ENCODE data around the gene DNAJB1. TPM values are rescaled to one million over a fixed set of nuclear protein-coding genes. Genes with fewer than 3 reads are reported as not detected.

The DNAJB1 gene
- total and polyA plus RNA-seq, 2 experiments from 2014 or later = 43.2 to 53.3 TPM

DNA sequence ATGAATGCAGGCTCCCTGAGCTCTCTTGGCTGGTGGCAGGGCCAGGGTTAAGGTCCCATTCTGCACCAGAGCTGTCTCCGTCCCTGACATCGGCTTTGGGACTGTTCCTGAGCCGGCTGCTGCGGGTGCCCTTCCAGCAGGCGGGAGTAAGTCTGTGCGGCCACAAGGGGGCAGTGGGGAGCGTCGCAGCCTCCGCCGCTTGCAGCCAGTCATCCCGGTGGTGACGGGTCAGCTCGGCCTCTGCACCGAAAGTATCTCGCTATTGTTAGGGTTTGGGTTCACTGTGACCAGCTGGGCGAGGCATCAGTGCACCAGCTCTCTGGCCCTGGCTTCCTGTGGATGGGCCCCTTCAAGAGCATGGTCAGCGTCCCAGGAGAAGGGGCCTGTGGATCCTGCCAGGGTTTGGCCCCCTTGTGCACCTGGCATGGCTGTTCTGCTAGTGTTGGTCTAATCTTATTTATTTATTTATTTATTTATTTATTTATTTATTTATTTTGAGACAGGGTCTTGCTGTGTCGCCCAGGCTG is 38.5 kb upstream of the DNAJB1 start (continued):
- TF ChIP-seq, protein P1, sequence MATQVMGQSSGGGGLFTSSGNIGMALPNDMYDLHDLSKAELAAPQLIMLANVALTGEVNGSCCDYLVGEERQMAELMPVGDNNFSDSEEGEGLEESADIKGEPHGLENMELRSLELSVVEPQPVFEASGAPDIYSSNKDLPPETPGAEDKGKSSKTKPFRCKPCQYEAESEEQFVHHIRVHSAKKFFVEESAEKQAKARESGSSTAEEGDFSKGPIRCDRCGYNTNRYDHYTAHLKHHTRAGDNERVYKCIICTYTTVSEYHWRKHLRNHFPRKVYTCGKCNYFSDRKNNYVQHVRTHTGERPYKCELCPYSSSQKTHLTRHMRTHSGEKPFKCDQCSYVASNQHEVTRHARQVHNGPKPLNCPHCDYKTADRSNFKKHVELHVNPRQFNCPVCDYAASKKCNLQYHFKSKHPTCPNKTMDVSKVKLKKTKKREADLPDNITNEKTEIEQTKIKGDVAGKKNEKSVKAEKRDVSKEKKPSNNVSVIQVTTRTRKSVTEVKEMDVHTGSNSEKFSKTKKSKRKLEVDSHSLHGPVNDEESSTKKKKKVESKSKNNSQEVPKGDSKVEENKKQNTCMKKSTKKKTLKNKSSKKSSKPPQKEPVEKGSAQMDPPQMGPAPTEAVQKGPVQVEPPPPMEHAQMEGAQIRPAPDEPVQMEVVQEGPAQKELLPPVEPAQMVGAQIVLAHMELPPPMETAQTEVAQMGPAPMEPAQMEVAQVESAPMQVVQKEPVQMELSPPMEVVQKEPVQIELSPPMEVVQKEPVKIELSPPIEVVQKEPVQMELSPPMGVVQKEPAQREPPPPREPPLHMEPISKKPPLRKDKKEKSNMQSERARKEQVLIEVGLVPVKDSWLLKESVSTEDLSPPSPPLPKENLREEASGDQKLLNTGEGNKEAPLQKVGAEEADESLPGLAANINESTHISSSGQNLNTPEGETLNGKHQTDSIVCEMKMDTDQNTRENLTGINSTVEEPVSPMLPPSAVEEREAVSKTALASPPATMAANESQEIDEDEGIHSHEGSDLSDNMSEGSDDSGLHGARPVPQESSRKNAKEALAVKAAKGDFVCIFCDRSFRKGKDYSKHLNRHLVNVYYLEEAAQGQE (IDR thresholded peaks at IDR 0.05; ENCODE audit: unreplicated experiment) = no peak
- TF ChIP-seq ZNF331 (CRISPR knock-in tag; IDR thresholded peaks at IDR 0.05; ENCODE audit: low read depth) = no peak

DNA sequence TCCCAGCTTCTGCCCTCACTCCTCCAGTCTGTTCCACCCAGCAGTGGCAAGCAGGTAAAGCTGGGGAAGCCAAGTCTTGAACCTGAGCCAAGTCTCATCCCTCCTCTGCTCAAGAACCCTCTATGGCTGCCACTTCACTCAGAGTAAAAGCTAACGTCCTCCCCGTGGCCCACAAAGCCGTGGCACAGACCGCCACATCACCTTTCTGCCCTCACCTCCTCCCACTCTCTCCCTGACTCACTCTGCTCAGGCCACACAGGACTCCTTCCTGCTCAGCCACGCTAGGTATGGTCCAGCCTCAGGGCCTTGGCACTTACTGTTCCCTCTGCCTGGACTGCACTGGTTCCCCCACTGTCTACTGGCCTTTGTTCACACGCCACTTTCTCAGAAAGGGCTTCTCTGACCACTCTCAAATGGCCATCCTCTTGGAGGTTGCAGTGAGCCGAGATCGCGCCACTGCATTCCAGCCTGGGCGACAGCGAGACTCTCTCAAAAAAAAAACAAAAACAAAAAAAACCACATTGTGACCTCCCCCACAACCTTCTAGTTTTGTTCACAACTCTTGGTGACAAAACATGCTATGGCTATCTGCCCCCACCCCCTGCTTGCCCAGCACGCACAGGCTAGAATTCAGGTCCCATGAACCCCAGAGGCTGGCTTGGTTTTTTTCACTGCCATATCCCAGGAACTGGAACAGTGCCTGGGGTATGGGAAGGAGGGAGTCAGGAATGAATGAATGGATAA is 37.9 kb upstream of the DNAJB1 start:
- H2AFZ ChIP-seq = no peak overlapping the region
- Mint-ChIP-seq H3K4me3 (no peak overlapping the region), H3K27ac (peak overlapping the region; percentile 74), H3K9me3 (no peaks in the 10 kb centered on the region), H3K36me3 (ENCODE audit: low read depth) (no peaks in the 10 kb centered on the region), H3K4me1 (peaks cover 29% of the 10 kb centered on the region), H3K27me3 (ENCODE audit: insufficient read depth, low read depth, poor library complexity) (peaks cover 22% of the 10 kb centered on the region)
- no peak overlapping the region for H3K4me2 ChIP-seq
- H3K4me3 ChIP-seq = no peak overlapping the region
- no peak for ATAC-seq
- no peaks in the 10 kb centered on the region for H3K36me3 ChIP-seq (ENCODE audit: insufficient read depth)
- H3K27me3 ChIP-seq (ENCODE audit: insufficient read depth) = no peaks in the 10 kb centered on the region
- no peak for TF ChIP-seq ZNF114 (CRISPR knock-in tag; IDR thresholded peaks at IDR 0.05)
- H3F3A ChIP-seq (replicated peaks; ENCODE audit: low read depth) = peaks cover 3% of the 10 kb centered on the region; the same call in 1 of the 2 replicates
- H4K20me1 ChIP-seq (replicated peaks; ENCODE audit: insufficient read depth) = peaks cover 10% of the 10 kb centered on the region; the same call in 1 of the 2 replicates
- H3K4me1 ChIP-seq (ENCODE audit: insufficient read depth) = peaks cover 14% of the 10 kb centered on the region; the same call in 1 of the 2 replicates
- peaks cover 58% of the 10 kb centered on the region for H3K79me2 ChIP-seq (replicated peaks; ENCODE audit: insufficient read depth)
- DNase-seq (ENCODE audit: low spot score) = no peak
- no peaks in the 10 kb centered on the region for H3K9me2 ChIP-seq (ENCODE audit: insufficient read depth)
- 0 out of 2 replicates have a peak overlapping the region, but pooled peaks have one; percentile 72 for H3K27ac ChIP-seq (ENCODE audit: low read depth)

DNA sequence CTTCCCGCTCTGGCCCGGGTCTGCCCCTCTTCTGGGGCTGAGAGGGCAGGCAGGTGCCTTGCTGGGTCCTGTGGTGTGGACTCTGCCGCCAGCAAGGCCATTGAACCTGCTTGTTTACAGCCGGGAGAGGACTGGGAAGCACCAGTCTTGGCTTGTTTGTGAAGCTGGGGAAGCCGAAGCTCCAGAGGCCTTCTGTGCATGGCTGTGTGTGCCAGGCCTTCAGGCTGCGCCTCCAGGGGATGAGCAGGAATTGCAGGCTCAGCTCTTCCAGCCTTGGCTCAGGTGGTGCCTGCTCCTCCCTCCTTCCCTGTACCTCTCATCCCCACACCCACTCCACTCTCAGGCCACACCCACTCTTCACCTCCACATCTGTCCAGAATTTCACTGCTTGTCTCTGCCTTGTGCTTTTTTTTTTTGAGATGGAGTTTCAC is 36.2 kb upstream of the DNAJB1 start:
- DNase-seq (ENCODE audit: low spot score) (peak; percentile 55), ATAC-seq (peak; percentile 61)
- Histone ChIP-seq H3K79me2 (replicated peaks; ENCODE audit: insufficient read depth) (peaks cover 48% of the 10 kb centered on the region), H3K27me3 (ENCODE audit: insufficient read depth) (no peaks in the 10 kb centered on the region), H3K4me1 (ENCODE audit: insufficient read depth) (peaks cover 6% of the 10 kb centered on the region; the same call in 1 of the 2 replicates), H3K9me2 (ENCODE audit: insufficient read depth) (no peaks in the 10 kb centered on the region), H3K4me3 (no peak overlapping the region), H3F3A (replicated peaks; ENCODE audit: low read depth) (peaks cover 3% of the 10 kb centered on the region; the same call in 1 of the 2 replicates), H2AFZ (no peak overlapping the region), H3K4me2 (no peak overlapping the region), H4K20me1 (replicated peaks; ENCODE audit: insufficient read depth) (peaks cover 10% of the 10 kb centered on the region; the same call in 1 of the 2 replicates), H3K36me3 (ENCODE audit: insufficient read depth) (no peaks in the 10 kb centered on the region), H3K27ac (ENCODE audit: low read depth) (peak overlapping the region; percentile 69)
- H3K4me1 Mint-ChIP-seq = peaks cover 22% of the 10 kb centered on the region
- H3K27me3 Mint-ChIP-seq (ENCODE audit: insufficient read depth, low read depth, poor library complexity) = peaks cover 20% of the 10 kb centered on the region
- 0 out of 2 replicates have a peak overlapping the region, but pooled peaks have one; percentile 38 for H3K27ac Mint-ChIP-seq
- H3K9me3 Mint-ChIP-seq = no peaks in the 10 kb centered on the region
- peaks cover 3% of the 10 kb centered on the region; the same call in 2 of the 3 replicates for H3K36me3 Mint-ChIP-seq (ENCODE audit: low read depth)
- no peak overlapping the region for H3K4me3 Mint-ChIP-seq
- TF ChIP-seq EZH2 (IDR thresholded peaks at IDR 0.05; ENCODE audit: low read depth, unreplicated experiment) = no peak
- TF ChIP-seq EZH2phosphoT487 (IDR thresholded peaks at IDR 0.05; ENCODE audit: unreplicated experiment) = no peak
- TF ChIP-seq, protein P2, sequence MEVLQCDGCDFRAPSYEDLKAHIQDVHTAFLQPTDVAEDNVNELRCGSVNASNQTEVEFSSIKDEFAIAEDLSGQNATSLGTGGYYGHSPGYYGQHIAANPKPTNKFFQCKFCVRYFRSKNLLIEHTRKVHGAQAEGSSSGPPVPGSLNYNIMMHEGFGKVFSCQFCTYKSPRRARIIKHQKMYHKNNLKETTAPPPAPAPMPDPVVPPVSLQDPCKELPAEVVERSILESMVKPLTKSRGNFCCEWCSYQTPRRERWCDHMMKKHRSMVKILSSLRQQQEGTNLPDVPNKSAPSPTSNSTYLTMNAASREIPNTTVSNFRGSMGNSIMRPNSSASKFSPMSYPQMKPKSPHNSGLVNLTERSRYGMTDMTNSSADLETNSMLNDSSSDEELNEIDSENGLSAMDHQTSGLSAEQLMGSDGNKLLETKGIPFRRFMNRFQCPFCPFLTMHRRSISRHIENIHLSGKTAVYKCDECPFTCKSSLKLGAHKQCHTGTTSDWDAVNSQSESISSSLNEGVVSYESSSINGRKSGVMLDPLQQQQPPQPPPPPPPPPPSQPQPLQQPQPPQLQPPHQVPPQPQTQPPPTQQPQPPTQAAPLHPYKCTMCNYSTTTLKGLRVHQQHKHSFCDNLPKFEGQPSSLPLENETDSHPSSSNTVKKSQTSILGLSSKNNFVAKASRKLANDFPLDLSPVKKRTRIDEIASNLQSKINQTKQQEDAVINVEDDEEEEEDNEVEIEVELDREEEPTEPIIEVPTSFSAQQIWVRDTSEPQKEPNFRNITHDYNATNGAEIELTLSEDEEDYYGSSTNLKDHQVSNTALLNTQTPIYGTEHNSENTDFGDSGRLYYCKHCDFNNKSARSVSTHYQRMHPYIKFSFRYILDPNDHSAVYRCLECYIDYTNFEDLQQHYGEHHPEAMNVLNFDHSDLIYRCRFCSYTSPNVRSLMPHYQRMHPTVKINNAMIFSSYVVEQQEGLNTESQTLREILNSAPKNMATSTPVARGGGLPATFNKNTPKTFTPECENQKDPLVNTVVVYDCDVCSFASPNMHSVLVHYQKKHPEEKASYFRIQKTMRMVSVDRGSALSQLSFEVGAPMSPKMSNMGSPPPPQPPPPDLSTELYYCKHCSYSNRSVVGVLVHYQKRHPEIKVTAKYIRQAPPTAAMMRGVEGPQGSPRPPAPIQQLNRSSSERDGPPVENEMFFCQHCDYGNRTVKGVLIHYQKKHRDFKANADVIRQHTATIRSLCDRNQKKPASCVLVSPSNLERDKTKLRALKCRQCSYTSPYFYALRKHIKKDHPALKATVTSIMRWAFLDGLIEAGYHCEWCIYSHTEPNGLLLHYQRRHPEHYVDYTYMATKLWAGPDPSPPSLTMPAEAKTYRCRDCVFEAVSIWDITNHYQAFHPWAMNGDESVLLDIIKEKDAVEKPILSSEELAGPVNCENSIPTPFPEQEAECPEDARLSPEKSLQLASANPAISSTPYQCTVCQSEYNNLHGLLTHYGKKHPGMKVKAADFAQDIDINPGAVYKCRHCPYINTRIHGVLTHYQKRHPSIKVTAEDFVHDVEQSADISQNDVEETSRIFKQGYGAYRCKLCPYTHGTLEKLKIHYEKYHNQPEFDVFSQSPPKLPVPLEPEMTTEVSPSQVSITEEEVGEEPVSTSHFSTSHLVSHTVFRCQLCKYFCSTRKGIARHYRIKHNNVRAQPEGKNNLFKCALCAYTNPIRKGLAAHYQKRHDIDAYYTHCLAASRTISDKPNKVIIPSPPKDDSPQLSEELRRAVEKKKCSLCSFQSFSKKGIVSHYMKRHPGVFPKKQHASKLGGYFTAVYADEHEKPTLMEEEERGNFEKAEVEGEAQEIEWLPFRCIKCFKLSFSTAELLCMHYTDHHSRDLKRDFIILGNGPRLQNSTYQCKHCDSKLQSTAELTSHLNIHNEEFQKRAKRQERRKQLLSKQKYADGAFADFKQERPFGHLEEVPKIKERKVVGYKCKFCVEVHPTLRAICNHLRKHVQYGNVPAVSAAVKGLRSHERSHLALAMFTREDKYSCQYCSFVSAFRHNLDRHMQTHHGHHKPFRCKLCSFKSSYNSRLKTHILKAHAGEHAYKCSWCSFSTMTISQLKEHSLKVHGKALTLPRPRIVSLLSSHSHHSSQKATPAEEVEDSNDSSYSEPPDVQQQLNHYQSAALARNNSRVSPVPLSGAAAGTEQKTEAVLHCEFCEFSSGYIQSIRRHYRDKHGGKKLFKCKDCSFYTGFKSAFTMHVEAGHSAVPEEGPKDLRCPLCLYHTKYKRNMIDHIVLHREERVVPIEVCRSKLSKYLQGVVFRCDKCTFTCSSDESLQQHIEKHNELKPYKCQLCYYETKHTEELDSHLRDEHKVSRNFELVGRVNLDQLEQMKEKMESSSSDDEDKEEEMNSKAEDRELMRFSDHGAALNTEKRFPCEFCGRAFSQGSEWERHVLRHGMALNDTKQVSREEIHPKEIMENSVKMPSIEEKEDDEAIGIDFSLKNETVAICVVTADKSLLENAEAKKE (CRISPR knock-in tag; IDR thresholded peaks at IDR 0.05) = no peak
- TF ChIP-seq, protein P3, sequence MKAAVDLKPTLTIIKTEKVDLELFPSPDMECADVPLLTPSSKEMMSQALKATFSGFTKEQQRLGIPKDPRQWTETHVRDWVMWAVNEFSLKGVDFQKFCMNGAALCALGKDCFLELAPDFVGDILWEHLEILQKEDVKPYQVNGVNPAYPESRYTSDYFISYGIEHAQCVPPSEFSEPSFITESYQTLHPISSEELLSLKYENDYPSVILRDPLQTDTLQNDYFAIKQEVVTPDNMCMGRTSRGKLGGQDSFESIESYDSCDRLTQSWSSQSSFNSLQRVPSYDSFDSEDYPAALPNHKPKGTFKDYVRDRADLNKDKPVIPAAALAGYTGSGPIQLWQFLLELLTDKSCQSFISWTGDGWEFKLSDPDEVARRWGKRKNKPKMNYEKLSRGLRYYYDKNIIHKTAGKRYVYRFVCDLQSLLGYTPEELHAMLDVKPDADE (IDR thresholded peaks at IDR 0.05) = no peak

Data from GM23338 (cell line).